Measurements from ENCODE around the gene PLCB3.

GRCh38 chr11:64253481-64253880 lies 2.2 kb downstream of the PLCB3 start:
- no peak for TF ChIP-seq CTCF (conservative IDR thresholded peaks at IDR 0.05; ENCODE audit: low read depth in 2 of 2)
- no peak for TF ChIP-seq POLR2AphosphoS5 (IDR thresholded peaks at IDR 0.05; ENCODE audit: low read depth)
- TF ChIP-seq EZH2 (IDR thresholded peaks at IDR 0.05; ENCODE audit: low read depth, unreplicated experiment) = no peak
